ENCODE data around the gene MFAP3.

The MFAP3 gene

DNA sequence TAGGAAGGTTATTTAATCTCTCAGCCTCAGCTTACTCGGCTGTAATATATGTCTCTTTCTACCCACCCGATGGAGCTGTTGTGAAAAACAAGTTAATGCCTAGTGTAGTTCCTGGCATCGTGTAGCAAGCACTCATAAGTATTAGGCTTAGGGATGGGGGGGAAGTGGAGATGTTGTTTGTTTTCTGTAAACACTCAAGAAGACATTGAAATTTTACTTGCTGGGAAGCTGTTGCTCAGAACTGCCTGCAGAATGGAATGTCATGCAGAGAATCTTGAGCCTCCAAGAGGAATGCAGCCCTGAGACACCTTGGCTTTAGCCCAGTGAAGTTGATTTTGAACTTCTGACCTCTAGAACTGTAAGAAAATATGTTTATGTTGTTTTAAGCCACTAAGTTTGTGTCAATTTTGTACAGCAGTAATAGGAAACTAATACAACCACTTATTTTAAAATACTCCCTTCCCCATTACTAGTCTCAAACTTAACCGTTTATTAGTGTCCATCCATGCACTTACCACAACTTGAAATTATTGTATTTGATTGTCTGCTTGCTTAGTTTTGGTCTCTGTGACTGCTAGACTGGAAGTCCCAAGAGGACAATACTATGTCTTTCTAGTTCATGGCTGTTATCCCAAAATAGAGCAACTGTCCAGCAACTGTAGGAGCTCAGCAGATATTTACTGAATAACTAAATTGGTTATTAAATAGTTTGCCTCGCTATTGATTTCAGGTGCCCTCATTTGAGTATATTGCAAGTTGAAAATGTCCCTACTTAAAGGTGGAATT is 53.8 kb downstream of the MFAP3 start:
- no peak for DNase-seq (ENCODE audit: low read depth)

- no peak for DNase-seq (ENCODE audit: low read depth)
Measured at GRCh38 chr5:154093142-154093532, 54.4 kb downstream of the MFAP3 start.

DNA sequence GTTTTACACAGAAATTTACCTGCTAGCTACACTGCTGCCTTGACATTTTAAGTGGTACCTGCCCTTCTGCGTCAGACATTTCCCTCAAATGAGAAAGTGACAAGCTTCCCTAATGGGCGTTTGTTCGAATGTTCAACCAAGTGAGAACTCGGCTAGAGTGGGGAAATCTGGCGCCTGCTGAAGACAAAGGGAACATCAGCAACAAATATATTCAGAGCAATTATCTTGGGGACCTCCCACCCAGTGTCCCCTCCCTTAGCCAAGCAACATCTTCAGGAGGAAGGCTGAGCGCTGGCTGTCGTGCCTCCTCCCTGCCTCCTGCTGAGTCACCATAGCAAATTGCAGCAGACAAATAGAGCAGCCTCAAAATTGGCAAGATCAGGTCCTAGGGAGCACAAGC is 57.1 kb downstream of the MFAP3 start:
- DNase-seq (ENCODE audit: low read depth), result no peak

GRCh38 chr5:154097031-154097430 is 58.3 kb downstream of the MFAP3 start:
- no peak for DNase-seq (ENCODE audit: low read depth)

- no peak for DNase-seq (ENCODE audit: low read depth)
Measured at GRCh38 chr5:154098465-154098864, 59.7 kb downstream of the MFAP3 start.

- no peak for DNase-seq (ENCODE audit: low read depth)
Measured at GRCh38 chr5:154101184-154101583, 62.4 kb downstream of the MFAP3 start.

GRCh38 chr5:154103233-154103632 is 64.5 kb downstream of the MFAP3 start:
- DNase-seq (ENCODE audit: low read depth), result no peak
